ENCODE data around the gene SPAG16.
"Not testable (repeated sequence)": the region's sequence is repeated elsewhere in the genome, so short reads cannot be mapped to it uniquely, and the experiment has no call there.

The SPAG16 gene

GRCh38 chr2:213995400-213996105 lies 711.3 kb downstream of the SPAG16 start:
- Histone ChIP-seq H3K4me1 (ENCODE audit: control insufficient read depth, insufficient read depth, low read length) (no peaks in the 10 kb centered on the region), H3K9me3 (ENCODE audit: control insufficient read depth, insufficient read depth, low read depth, low read length) (no peaks in the 10 kb centered on the region), H3K27ac (ENCODE audit: extremely low read depth, low read depth, low read length) (no peak overlapping the region), H3K36me3 (ENCODE audit: control insufficient read depth in 2 of 2, insufficient read depth in 1 of 2, low read length in 2 of 2) (no peaks in the 10 kb centered on the region), H3K4me3 (ENCODE audit: low read depth, low read length) (no peak overlapping the region)
- TF ChIP-seq PRDM4 (tag by site-specific recombination; IDR thresholded peaks at IDR 0.05): no peak
- ChIA-PET POLR2A (no interaction called here), CTCF (interaction anchor here (0.9 kb wide), 1 partner anchor 160 kb away, joined by 3 read pairs; no protein-coding TSS in a partner anchor)

GRCh38 chr2:213998976-213999375 lies 714.7 kb downstream of the SPAG16 start:
- H3K4me1 ChIP-seq (ENCODE audit: control insufficient read depth, insufficient read depth, low read length); CTCF ChIA-PET; POLR2A ChIA-PET; H3K9me3 ChIP-seq (ENCODE audit: control insufficient read depth, insufficient read depth, low read depth, low read length); H3K4me3 ChIP-seq (ENCODE audit: low read depth, low read length); H3K27ac ChIP-seq (ENCODE audit: extremely low read depth, low read depth, low read length); H3K36me3 ChIP-seq (ENCODE audit: control insufficient read depth in 2 of 2, insufficient read depth in 1 of 2, low read length in 2 of 2): not testable (repeated sequence)

- Histone ChIP-seq H3K4me3 (ENCODE audit: low read depth, low read length) (no peak overlapping the region), H3K27ac (ENCODE audit: extremely low read depth, low read depth, low read length) (no peak overlapping the region), H3K9me3 (ENCODE audit: control insufficient read depth, insufficient read depth, low read depth, low read length) (no peaks in the 10 kb centered on the region), H3K4me1 (ENCODE audit: control insufficient read depth, insufficient read depth, low read length) (0 out of 2 replicates have a peak, but pooled peaks cover 2% of the 10 kb centered on the region), H3K36me3 (ENCODE audit: control insufficient read depth in 2 of 2, insufficient read depth in 1 of 2, low read length in 2 of 2) (no peaks in the 10 kb centered on the region)
- CTCF ChIA-PET: no interaction called here
- POLR2A ChIA-PET: no interaction called here
- TF ChIP-seq ZNF354C (tag by site-specific recombination; IDR thresholded peaks at IDR 0.05; ENCODE audit: borderline replicate concordance, low read depth) (no peak), ZNF16 (tag by site-specific recombination; IDR thresholded peaks at IDR 0.05; ENCODE audit: low read depth) (no peak), ZNF140 (tag by site-specific recombination; IDR thresholded peaks at IDR 0.05) (no peak), YY2 (tag by site-specific recombination; IDR thresholded peaks at IDR 0.05) (no peak)
Observed at GRCh38 chr2:214004463-214004862, 720.2 kb downstream of the SPAG16 start.

DNA sequence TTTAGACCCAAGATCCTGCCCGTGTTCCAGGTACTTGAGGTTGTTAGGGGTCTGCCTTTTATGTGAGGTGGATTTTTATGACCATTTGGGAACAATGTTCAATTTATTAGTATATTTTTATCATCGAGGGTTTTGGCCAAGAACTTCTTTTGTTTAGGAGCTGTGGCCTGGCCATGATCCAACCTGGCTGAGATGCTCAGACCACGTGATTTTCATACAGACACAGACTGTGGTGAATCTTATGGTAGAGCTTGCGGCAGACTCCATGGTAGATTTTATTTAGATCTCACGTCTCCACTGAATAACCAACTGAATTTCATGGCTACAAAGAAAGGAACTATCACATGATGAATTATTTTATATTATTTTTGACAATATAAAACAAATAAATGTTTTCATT lies 721.1 kb downstream of the SPAG16 start:
- TF ChIP-seq ZBTB44 (tag by site-specific recombination; IDR thresholded peaks at IDR 0.05) (no peak), ZEB2 (tag by site-specific recombination; IDR thresholded peaks at IDR 0.05) (no peak), ZNF311 (tag by site-specific recombination; IDR thresholded peaks at IDR 0.05; ENCODE audit: borderline replicate concordance) (no peak), ZNF544 (tag by site-specific recombination; IDR thresholded peaks at IDR 0.05) (no peak), ZNF174 (tag by site-specific recombination; IDR thresholded peaks at IDR 0.05) (no peak), KLF8 (tag by site-specific recombination; IDR thresholded peaks at IDR 0.05) (no peak), ZNF776 (tag by site-specific recombination; IDR thresholded peaks at IDR 0.05; ENCODE audit: borderline replicate concordance) (no peak), ZNF26 (tag by site-specific recombination; IDR thresholded peaks at IDR 0.05) (no peak), GFI1B (tag by site-specific recombination; IDR thresholded peaks at IDR 0.05) (no peak), ZNF354C (tag by site-specific recombination; IDR thresholded peaks at IDR 0.05; ENCODE audit: borderline replicate concordance, low read depth) (no peak), ZNF830 (tag by site-specific recombination; IDR thresholded peaks at IDR 0.05; ENCODE audit: low read depth) (no peak), ZNF704 (tag by site-specific recombination; IDR thresholded peaks at IDR 0.05) (no peak)
- no peaks in the 10 kb centered on the region for H3K9me3 ChIP-seq (ENCODE audit: control insufficient read depth, insufficient read depth, low read depth, low read length)
- ChIA-PET CTCF (no interaction called here), POLR2A (no interaction called here)
- H3K36me3 ChIP-seq (ENCODE audit: control insufficient read depth in 2 of 2, insufficient read depth in 1 of 2, low read length in 2 of 2): no peaks in the 10 kb centered on the region
- no peak overlapping the region for H3K27ac ChIP-seq (ENCODE audit: extremely low read depth, low read depth, low read length)
- H3K4me3 ChIP-seq (ENCODE audit: low read depth, low read length): no peak overlapping the region
- 0 out of 2 replicates have a peak, but pooled peaks cover 3% of the 10 kb centered on the region for H3K4me1 ChIP-seq (ENCODE audit: control insufficient read depth, insufficient read depth, low read length)
